ENCODE results near the gene ITM2A.

DNA sequence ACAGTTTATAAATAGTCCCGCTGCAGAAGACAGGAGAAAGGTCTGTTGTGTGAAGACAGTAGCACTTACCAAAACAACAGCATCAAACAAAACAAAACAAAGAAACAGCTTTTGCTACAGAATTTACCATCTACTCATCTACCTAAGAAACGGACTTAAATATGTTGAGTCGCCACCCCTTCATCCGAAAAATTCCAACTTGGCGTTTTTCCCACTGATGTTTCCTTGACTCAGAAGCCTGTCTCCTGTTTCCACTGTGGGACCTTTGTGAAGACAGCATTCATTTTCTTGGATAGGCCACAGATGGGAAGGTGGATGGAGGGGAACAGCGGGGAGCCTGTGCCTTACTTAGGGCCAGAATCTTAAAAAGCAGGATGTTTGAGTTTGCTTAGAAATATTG, 1.3 kb upstream of the ITM2A start:
- TF ChIP-seq, protein P1, sequence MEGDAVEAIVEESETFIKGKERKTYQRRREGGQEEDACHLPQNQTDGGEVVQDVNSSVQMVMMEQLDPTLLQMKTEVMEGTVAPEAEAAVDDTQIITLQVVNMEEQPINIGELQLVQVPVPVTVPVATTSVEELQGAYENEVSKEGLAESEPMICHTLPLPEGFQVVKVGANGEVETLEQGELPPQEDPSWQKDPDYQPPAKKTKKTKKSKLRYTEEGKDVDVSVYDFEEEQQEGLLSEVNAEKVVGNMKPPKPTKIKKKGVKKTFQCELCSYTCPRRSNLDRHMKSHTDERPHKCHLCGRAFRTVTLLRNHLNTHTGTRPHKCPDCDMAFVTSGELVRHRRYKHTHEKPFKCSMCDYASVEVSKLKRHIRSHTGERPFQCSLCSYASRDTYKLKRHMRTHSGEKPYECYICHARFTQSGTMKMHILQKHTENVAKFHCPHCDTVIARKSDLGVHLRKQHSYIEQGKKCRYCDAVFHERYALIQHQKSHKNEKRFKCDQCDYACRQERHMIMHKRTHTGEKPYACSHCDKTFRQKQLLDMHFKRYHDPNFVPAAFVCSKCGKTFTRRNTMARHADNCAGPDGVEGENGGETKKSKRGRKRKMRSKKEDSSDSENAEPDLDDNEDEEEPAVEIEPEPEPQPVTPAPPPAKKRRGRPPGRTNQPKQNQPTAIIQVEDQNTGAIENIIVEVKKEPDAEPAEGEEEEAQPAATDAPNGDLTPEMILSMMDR (conservative IDR thresholded peaks at IDR 0.05; ENCODE audit: low read depth, low read length), result no peak
- TF ChIP-seq, protein P2, sequence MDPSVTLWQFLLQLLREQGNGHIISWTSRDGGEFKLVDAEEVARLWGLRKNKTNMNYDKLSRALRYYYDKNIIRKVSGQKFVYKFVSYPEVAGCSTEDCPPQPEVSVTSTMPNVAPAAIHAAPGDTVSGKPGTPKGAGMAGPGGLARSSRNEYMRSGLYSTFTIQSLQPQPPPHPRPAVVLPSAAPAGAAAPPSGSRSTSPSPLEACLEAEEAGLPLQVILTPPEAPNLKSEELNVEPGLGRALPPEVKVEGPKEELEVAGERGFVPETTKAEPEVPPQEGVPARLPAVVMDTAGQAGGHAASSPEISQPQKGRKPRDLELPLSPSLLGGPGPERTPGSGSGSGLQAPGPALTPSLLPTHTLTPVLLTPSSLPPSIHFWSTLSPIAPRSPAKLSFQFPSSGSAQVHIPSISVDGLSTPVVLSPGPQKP (IDR thresholded peaks at IDR 0.05; ENCODE audit: borderline replicate concordance, low read depth, low read length), result no peak
- no peak for TF ChIP-seq CHD1 (IDR thresholded peaks at IDR 0.05; ENCODE audit: low read depth, low read length)
- TF ChIP-seq POLR2A (IDR thresholded peaks at IDR 0.05; ENCODE audit: low read depth, low read length), result no peak
- TF ChIP-seq SMC3 (IDR thresholded peaks at IDR 0.05; ENCODE audit: low read depth, low read length), result no peak

Measured in IMR-90 (cell line).